Keratinocyte (primary cell): Measurements from ENCODE around the gene SPDYE17. TPM values are rescaled to one million over a fixed set of nuclear protein-coding genes. Genes with fewer than 3 reads are reported as not detected.
"Not testable (repeated sequence)": the region's sequence is repeated elsewhere in the genome, so short reads cannot be mapped to it uniquely, and the experiment has no call there.

ENCODE experiments used
- DNase-seq: peaks from one replicate; pipeline ENCODE4 v3.0.0-alpha.2; 2011; ENCODE audit warnings: low read depth, missing footprints, low spot score
- FAIRE-seq: peaks from 2 replicates; lab custom pipeline; 2011; peaks lifted over from hg19 to GRCh38; lab: Jason Lieb, UNC
- H2AFZ ChIP-seq: 2 replicates; pipeline ENCODE4 v1.6.0; 2012; ENCODE audit warnings: low read length, control low read depth, inconsistent platforms; ENCODE audit not compliant: control insufficient read depth
- H3K27ac ChIP-seq: 2 replicates; pipeline ENCODE4 v1.5.1; 2011; ENCODE audit warnings: low read length; ENCODE audit not compliant: control insufficient read depth, insufficient read depth
- H3K27me3 ChIP-seq: 3 replicates; pipeline ENCODE4 v1.6.0; 2011; ENCODE audit warnings: low read length; ENCODE audit not compliant: control insufficient read depth, insufficient read depth; ENCODE audit errors: extremely low read depth
- H3K36me3 ChIP-seq, 2 experiments: 2 replicates in 1 of 2; 3 replicates in 1 of 2; pipeline ENCODE4 v1.5.1; 2011; ENCODE audit warnings: low read length in 2 of 2, mild to moderate bottlenecking in 1 of 2; ENCODE audit not compliant: control insufficient read depth in 2 of 2, insufficient read depth in 2 of 2; ENCODE audit errors: extremely low read depth in 1 of 2
- H3K4me1 ChIP-seq: 3 replicates; pipeline ENCODE4 v1.5.1; 2011; ENCODE audit warnings: low read length; ENCODE audit not compliant: control insufficient read depth, insufficient read depth; ENCODE audit errors: extremely low read depth
- H3K4me2 ChIP-seq: 3 replicates; pipeline ENCODE4 v1.6.0; 2011; ENCODE audit warnings: low read depth, low read length; ENCODE audit not compliant: control insufficient read depth, insufficient read depth; ENCODE audit errors: extremely low read depth
- H3K4me3 ChIP-seq, 3 experiments: fragments of 200-600 bp in 1 of 3; sonication (generic) in 1 of 3; 2 replicates in 2 of 3; 3 replicates in 1 of 3; pipeline ENCODE4 v1.5.1; 2011 to 2016; ENCODE audit warnings: low read length in 3 of 3, mild to moderate bottlenecking in 3 of 3, control low read depth in 2 of 3, inconsistent platforms in 1 of 3, low read depth in 1 of 3, mixed read lengths in 1 of 3, mixed run types in 1 of 3, moderate library complexity in 1 of 3; ENCODE audit not compliant: control insufficient read depth in 2 of 3, insufficient read depth in 2 of 3; ENCODE audit errors: extremely low read depth in 1 of 3
- H3K79me2 ChIP-seq: 2 replicates; pipeline ENCODE4 v1.6.0; 2012; ENCODE audit warnings: low read length; ENCODE audit not compliant: control insufficient read depth, insufficient read depth
- H3K9ac ChIP-seq: 3 replicates; pipeline ENCODE4 v1.6.0; 2011; ENCODE audit warnings: low read length; ENCODE audit not compliant: control insufficient read depth, insufficient read depth; ENCODE audit errors: extremely low read depth
- H3K9me1 ChIP-seq: 3 replicates; pipeline ENCODE4 v1.6.0; 2011; ENCODE audit warnings: low read length; ENCODE audit not compliant: control insufficient read depth, insufficient read depth; ENCODE audit errors: extremely low read depth
- H3K9me3 ChIP-seq: 2 replicates; pipeline ENCODE4 v1.5.1; 2012; ENCODE audit warnings: low read depth, low read length; ENCODE audit not compliant: control insufficient read depth
- H4K20me1 ChIP-seq: 3 replicates; pipeline ENCODE4 v1.6.0; 2011; ENCODE audit warnings: low read length; ENCODE audit not compliant: control insufficient read depth, insufficient read depth; ENCODE audit errors: extremely low read depth
- CTCF ChIP-seq, 3 experiments: IDR thresholded peaks in 1 of 3; conservative IDR thresholded peaks in 1 of 3; optimal IDR thresholded peaks in 1 of 3; 2 replicates in 2 of 3; 3 replicates in 1 of 3; pipeline versions ENCODE3 to v1.5.1; 2011; ENCODE audit warnings: low read length in 3 of 3, mild to moderate bottlenecking in 3 of 3, moderate library complexity in 2 of 3, control low read depth in 1 of 3, inconsistent platforms in 1 of 3; ENCODE audit not compliant: insufficient read depth in 2 of 3; ENCODE audit errors: extremely low read depth in 1 of 3
- EZH2 ChIP-seq: IDR thresholded peaks from one replicate; pipeline ENCODE4 v1.6.1; 2012; ENCODE audit warnings: inconsistent platforms, mild to moderate bottlenecking, low read length, moderate library complexity
- dilution Hi-C: fragments of 300-500 bp; cut with MboI; formaldehyde crosslinking; loops from one replicate; pipeline ENCODE4 v1.7.0; 2020; ENCODE audit warnings: low sequenced_read_pairs; ENCODE audit not compliant: extremely low pct_ligation_motif_present
- polyA plus RNA-seq, 5 experiments: library from polyadenylated mRNA; depleted of rRNA in 3 of 5; stranded (reverse) in 3 of 5; stranded (forward) in 1 of 5; unstranded in 1 of 5; fragments of >200 nt; gene quantifications; 1 replicate in 1 of 5; 2 replicates in 3 of 5; 3 replicates in 1 of 5; pipeline versions ENCODE4 v1.2.1 to v1.2.3, GENCODE V29; 2011 to 2012; ENCODE audit warnings: missing spikeins in 2 of 5, low read depth in 1 of 5, low replicate concordance in 1 of 5

The SPDYE17 gene
- polyA plus RNA-seq, 1 donor (not counting 4 experiments of a cell fraction or from before 2014, with no cell fraction given) = not detected

DNA sequence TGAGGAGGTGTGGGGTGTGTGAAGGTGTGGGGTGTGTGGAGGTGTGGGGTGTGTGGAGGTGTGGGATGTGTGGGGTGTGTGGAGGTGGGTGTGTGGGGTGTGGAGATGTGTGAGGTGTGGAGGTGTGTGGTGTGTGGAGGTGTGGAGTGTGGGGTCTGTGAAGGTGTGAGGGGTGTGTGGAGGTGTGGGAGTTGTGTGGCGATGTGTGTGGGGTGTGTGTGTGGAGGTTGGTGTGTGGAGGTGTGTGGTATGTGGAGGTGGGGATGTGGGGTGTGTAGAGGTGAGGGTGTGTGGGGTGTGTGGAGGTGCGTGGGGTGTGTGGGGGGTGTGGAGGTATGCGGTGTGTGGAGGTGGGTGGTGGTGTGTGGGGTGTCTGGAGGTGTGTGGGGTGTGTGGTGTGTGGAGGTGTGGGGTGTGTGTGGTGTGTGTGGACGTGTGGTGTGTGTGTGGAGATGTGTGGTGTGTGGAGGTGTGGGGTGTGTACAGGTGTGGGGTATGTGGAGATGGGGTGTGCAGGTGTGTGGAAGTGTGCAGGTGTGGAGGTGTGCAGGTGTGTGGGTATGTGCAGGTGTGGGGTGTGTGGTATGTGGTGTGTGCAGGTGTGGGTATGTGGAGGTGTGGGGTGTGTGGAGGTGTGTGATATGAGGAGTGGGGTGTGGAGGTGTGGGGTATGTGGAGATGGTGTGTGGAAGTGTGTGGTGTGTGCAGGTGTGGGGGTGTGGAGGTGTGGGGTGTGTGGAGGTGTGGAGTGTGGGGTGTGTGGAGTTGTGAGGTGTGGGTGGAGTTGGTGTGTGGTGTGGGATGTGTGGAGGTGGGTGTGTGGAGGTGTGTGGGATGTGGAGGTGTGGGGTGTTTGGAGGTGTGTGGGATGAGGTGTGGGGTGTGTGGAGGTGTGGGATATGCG, 34.5 kb downstream of the SPDYE17 start:
- dilution Hi-C loops = no loop called here
- TF ChIP-seq CTCF (optimal IDR thresholded peaks at IDR 0.05 in 1 of 3, IDR thresholded peaks at IDR 0.05 in 1 of 3, conservative IDR thresholded peaks at IDR 0.05 in 1 of 3; ENCODE audit: extremely low read depth in 1 of 3, insufficient read depth in 2 of 3, low read length in 3 of 3) (no peak), EZH2 (no peak)
- H3K9ac ChIP-seq = no peak overlapping the region
- H3K9me1 ChIP-seq = no peaks in the 10 kb centered on the region
- DNase-seq (no peak), FAIRE-seq (peak; percentile 61)
- peaks cover 0 to 3% of the 10 kb centered on the region in 2 experiments for H3K36me3 ChIP-seq
- no peak overlapping the region for H3K4me3 ChIP-seq
- H3K79me2 ChIP-seq = peaks cover 13% of the 10 kb centered on the region
- H3K9me3 ChIP-seq = no peaks in the 10 kb centered on the region
- H4K20me1 ChIP-seq = no peaks in the 10 kb centered on the region
- no peaks in the 10 kb centered on the region for H3K4me1 ChIP-seq
- no peak overlapping the region for H3K27ac ChIP-seq
- H3K27me3 ChIP-seq = no peaks in the 10 kb centered on the region
- no peak overlapping the region for H3K4me2 ChIP-seq
- H2AFZ ChIP-seq = no peak overlapping the region

GRCh38 chr7:76996932-76997331, 35.2 kb downstream of the SPDYE17 start:
- H3K9me3 ChIP-seq, H3K9ac ChIP-seq, H3K4me3 ChIP-seq, DNase-seq, dilution Hi-C loops, H3K9me1 ChIP-seq, H4K20me1 ChIP-seq, H3K27ac ChIP-seq, H3K27me3 ChIP-seq, H2AFZ ChIP-seq, H3K4me2 ChIP-seq, H3K36me3 ChIP-seq, H3K4me1 ChIP-seq: not testable (repeated sequence)
- peaks cover 13% of the 10 kb centered on the region for H3K79me2 ChIP-seq
- FAIRE-seq = peak; percentile 59

DNA sequence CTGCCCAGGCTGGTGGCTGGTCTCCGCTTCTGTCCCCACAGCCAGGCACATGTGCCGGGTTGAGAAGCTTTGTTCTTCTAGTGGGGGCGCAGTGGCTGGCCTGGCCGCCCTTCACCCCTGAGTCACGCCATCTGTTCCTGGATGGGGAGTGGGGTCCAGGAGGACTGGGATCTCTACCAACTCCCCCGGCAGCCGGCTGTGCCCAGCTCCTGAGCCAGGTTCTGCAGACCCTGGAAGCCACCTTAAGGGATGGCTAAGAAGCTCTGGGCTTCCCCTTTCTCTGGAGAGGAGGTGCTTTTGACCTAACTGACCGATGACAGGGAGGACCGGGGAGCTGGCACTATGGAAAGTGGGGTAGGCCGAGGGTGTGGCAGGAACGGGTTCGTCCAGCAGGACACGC, 37.9 kb downstream of the SPDYE17 start:
- H3K4me1 ChIP-seq, H3K9me1 ChIP-seq, H3K27me3 ChIP-seq, dilution Hi-C loops, H3K36me3 ChIP-seq, H3K9ac ChIP-seq, H3K9me3 ChIP-seq, H3K4me3 ChIP-seq, H3K27ac ChIP-seq, FAIRE-seq, H3K4me2 ChIP-seq, H4K20me1 ChIP-seq, H2AFZ ChIP-seq, DNase-seq: not testable (repeated sequence)
- peaks cover 13% of the 10 kb centered on the region for H3K79me2 ChIP-seq

DNA sequence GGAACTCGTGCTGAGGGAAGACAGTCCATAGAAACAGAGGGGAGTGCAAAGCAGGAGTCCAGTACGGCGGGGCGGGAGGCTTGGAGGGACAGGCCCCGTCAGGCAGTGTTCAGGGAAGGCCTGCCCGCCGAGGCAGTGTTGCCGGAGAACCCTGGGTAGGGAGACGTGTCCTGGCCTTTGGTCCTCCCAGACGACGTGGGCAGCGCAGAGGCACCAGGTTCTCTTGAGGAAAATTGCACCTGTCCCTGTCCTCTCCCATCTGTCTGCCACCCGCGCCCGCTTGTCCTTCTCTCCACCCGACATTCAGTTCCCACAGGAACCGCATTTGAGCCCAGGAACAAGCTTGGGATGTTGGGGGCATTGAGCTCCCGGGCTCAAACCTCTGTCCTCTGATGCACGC, 38.3 kb downstream of the SPDYE17 start:
- peaks cover 13% of the 10 kb centered on the region for H3K79me2 ChIP-seq
- FAIRE-seq, H3K4me1 ChIP-seq, H4K20me1 ChIP-seq, H3K4me2 ChIP-seq, H3K9ac ChIP-seq, H3K4me3 ChIP-seq, dilution Hi-C loops, H3K9me3 ChIP-seq, H3K9me1 ChIP-seq, H2AFZ ChIP-seq, H3K27me3 ChIP-seq, H3K36me3 ChIP-seq, H3K27ac ChIP-seq, DNase-seq: not testable (repeated sequence)
